Spleen (tissue), 7 donors: ENCODE measurements around the gene BANK1.

Source experiments
- CTCF ChIP-seq, 11 experiments: fragments of 200-600 bp in 7 of 11; fragments of 450-650 bp in 4 of 11; sonication (generic) in 4 of 11; IDR thresholded peaks in 8 of 11; conservative IDR thresholded peaks in 3 of 11; 1 replicate in 7 of 11; 2 replicates in 4 of 11; pipeline versions ENCODE4 v1.4.0 to v1.8.0; 2016 to 2021; ENCODE audit warnings: antibody characterized with exemption in 11 of 11, inconsistent platforms in 4 of 11, mild to moderate bottlenecking in 1 of 11
- POLR2A ChIP-seq, 3 donors: fragments of 450-650 bp; IDR thresholded peaks; one replicate each; pipeline ENCODE4 v1.5.1; 2017; ENCODE audit warnings: antibody characterized with exemption in 3 of 3, mild to moderate bottlenecking in 1 of 3
- POLR2AphosphoS5 ChIP-seq, 3 donors: sonication (generic); formaldehyde crosslinking; IDR thresholded peaks; one replicate each; pipeline ENCODE4 v1.5.1; 2017; ENCODE audit warnings: antibody characterized with exemption in 3 of 3
- donor health status: DM: no; HTN: no; CAD: no; lungs with moderate emphysema.
- donor health status: DM: no; HTN: no; CAD: no.
- donor health status: DM: no; HTN: no; CAD: no.

DNA sequence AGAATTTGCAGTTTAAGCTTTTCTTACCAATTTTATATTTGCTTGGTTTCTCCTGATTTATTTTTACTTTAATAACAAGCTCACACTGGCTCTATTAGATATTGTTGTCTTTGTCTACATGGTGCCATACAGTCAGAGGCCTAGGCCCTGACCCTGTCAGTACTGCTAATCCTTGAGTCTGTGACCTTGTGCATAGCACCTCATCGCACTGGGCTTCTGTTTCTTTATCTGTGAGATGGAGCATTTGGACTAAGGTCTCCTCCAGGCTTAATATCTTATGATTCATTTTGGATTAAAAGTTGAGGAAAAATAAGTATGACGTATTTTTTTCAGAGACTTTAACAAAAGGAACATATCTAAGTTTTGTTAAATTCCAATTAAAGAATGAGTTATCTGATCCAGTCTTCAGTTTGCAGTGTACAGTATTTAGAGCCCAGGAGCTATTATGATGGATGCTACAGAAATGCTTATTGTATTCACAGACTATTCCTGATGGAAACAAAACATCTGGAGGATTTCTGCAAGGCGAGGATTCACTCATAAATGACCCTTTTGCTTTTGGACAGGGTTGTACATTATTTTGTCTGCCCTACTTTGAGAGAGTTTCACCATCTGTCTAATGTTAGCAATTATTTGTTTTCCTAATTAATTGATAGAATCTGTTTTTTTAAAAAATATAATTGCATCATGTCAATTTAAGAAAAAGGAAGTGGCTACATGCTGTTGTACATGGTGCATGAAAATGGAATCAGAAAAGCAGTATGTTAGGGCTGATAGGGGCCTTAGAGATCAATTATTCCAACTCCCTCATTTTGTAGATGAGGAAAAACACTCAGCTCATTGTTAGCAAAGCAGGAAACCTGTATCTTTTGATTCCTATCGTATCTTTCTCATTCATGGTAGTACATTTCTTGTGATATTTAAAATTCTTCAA, 203.6 kb downstream of the BANK1 start:
- TF ChIP-seq POLR2A (IDR thresholded peaks at IDR 0.05) (no peak), CTCF (IDR thresholded peaks at IDR 0.05 in 8 of 11, conservative IDR thresholded peaks at IDR 0.05 in 3 of 11) (no peak), POLR2AphosphoS5 (IDR thresholded peaks at IDR 0.05) (no peak)
